ENCODE measurements around the gene AGMO.
"Not testable (repeated sequence)": the region's sequence is repeated elsewhere in the genome, so short reads cannot be mapped to it uniquely, and the experiment has no call there.

AGMO gene

DNA sequence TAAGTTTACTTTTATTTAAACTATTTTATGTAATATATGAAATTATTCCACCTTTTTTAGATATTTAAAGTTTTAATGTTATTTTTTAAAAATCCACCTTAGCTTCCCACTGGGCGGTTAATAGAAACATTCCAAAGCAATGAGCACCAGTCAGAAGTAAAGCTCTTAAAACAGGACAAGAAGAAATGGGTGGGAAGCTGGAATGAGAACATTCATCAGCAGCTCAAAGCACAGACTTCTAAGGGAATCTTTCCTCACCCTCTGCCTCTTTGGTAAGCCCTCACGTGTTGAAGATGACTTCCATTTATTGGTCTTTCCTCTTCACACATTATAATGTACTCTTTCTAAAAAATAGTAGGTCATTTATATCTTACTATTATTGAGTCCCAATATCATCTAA, 3.1 kb downstream of the AGMO start:
- DNase-seq: no peak

DNA sequence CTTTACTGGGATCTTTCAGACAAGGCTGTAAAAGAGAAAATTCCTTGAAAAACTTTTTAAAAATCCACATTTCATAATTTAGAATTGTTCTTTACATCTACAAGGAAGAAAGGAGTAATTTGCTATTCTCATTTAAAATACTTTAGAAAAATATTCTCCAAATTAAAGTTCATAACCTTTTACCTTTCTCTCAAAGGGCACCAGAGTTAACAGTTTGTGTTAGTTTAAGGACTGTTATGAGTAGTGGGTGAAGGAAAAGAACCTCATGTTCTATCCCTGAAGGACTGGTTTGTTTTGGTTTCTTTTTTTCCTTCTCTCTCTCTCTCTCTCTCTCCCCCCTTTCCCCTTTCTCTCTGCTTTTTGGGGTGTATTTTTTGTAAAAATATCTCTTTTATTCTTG, 4.1 kb downstream of the AGMO start:
- no peak for DNase-seq

DNA sequence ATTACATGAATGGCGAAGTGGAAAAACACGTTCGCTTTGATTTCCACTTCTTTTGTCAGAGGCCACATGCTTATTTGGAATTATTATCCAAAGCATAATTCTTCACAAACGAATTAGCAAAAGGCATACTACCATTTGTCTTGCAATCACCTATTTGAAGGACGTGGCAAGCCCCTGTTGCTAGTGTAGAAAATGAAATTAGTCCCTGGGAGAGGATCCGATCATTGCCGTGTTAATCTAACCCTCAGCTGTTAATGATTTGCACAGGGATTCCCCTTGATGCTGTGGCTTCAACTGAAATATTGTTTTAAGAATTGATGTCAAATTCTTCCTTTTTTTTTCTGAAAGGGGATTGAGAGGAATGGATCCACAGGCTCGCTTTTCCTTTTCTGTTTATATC, 4.6 kb downstream of the AGMO start:
- no peak for DNase-seq

DNA sequence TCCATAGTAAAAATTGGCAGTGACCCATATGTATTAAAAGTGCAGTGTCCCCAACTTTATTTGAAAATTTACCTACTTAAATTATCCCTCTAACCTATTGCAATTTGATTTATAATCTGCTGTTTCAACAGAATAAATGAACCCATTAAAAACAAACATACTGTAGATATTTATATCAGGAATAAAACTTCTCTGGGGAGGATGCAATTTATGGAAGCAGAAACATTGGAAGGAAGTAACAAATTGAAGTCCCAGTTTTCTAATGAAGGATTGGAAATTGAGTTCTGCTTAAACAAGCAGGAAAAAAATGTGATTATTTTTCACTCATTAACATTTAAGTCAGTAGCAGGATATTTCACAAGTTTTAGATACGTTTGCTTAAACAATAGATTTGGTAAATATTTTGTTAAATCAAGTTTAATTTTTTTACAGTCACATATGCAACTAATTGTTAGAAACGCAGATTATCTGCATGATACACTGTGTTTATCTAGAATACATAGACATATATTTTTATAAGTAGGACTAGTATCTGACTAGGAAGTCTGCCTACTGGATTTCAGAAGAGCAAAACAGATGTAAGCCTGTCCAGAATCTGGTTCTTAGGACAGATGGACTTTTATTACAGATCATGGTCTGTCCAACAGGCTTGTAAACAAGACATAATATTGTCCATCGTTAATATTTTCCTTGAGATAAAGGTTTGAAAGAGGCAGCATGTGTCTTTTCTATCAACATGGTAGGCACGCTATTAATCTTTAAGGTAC, 5.3 kb downstream of the AGMO start:
- DNase-seq: no peak

DNA sequence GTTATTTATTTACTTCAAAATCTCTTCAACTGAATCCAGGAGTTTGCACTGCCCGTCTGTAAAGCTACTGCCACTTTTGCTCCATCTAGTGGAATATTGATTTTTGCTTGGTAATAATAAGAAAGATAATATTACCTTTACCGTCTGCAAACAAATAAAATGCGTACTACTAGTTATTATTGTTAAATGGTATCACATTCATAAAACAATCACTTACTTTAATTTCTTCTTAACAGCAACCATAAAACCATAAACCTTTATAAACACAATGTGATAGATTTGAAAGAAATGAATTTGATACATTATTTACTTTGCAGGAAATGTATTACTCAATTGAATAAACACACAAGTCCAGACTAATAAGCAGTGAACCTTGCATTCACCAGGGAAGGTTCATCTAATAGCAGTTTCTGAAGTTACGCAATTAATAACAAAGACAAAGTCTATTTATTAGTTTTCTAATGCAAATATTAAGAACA, 6.4 kb downstream of the AGMO start:
- DNase-seq: peak in 1 of 2 experiments; percentile 14

DNA sequence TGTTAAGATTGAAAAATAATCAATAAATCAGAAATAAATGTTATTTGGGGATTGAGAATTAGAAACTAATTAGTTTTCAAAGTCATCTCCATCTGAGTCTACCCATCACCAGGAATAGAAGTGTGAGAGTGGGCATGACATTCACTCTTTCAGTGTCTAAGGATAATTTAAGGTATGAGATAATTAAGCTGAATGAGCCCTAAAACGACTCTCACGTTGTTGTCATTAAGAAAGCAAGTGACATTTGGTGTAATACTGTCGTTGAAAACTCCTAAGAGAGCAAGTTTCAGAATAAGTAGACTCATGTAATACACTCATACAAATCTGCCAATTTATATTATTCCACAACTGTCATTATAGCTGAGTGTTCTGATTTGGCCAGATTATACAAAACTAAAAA, 7.1 kb downstream of the AGMO start:
- no peak for DNase-seq

DNA sequence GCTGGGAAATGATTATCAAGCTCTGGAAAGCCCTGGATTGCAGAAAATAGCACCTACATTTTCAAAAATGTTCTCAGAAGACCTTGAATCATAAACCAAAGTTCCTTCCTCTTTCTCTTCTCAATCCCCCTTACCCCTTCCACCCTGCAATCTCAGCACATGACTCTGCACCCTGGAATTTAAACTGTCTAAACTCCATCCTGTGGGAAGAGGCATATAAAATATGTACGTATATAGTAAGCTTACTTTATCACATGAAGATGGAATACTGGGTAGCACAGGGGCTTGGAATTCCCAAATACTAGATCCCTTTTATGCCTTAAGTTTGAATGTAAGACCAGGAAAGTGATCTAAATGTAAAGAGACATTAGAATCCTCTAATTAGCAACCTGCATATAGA, 7.7 kb downstream of the AGMO start:
- peak in 1 of 2 experiments; percentile 24 for DNase-seq

DNA sequence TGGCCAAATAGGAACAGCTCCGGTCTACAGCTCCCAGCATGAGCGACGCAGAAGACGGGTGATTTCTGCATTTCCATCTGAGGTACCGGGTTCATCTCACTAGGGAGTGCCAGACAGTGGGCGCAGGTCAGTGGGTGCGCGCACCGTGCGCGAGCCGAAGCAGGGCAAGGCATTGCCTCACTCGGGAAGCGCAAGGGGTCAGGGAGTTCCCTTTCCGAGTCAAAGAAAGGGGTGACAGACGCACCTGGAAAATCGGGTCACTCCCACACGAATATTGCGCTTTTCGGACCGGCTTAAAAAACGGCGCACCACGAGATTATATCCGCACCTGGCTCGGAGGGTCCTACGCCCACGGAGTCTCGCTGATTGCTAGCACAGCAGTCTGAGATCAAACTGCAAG, 14.5 kb downstream of the AGMO start:
- DNase-seq: not testable (repeated sequence)

DNA sequence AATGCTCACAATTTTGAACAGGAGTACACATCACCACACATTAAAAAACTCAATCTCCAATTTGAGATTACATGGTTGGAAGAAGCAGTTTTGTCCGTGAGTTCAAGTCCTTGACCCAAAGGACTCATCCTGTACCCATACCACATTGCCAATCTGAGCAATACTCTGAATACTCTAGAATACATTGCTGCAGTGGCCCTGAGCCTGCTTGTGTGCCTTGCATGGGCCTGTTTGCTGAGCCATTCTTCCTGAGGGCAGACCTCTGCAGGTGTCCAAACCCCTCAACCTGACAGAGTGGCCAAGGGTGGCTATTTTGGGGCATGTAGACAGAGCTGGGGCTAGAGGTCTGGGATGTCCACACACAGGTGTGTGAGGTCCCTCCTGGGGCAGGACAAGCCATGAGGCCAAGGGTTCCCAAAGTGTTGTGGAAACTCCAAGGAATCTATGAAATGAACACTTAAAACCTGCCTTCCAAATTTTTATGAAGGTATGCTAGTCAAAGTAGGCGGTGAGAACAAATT, 15.5 kb downstream of the AGMO start:
- DNase-seq: no peak

DNA sequence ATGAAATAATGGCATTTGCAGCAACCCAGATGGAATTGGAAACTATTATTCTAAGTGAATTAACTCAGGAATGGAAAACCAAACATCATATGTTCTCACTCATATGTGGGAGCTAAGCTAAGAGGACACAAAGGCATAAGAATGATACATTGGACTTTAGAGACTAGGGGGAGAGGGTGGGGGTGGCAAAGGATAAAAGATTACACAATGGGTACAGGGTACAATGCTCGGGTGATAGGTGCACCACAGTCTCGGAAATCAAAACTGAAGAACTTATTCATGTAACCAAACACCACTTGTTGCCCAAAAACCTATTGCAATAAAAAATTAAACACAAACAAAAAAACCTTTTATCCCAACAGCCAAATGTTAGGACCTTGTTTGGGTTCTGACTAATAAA, 17.8 kb downstream of the AGMO start:
- DNase-seq: no peak

DNA sequence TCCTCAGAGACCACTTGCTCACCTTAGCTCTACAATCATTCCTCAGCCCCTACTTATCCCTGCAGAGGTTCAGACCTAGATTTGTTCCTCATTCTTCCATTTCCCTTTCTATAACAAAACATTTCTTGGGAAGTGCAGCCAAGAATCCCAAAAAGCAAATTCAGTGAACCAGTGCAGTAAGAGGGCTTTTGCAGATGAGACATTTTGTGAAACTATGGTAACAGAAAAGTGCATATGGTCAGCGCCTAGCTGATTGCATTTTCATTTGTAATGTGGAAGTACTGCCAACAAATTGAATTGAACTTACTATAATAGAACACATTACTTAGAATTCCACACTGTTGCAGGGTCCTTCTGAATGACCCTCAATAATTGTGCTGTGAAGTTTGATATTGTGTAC, 18.6 kb downstream of the AGMO start:
- DNase-seq: no peak

DNA sequence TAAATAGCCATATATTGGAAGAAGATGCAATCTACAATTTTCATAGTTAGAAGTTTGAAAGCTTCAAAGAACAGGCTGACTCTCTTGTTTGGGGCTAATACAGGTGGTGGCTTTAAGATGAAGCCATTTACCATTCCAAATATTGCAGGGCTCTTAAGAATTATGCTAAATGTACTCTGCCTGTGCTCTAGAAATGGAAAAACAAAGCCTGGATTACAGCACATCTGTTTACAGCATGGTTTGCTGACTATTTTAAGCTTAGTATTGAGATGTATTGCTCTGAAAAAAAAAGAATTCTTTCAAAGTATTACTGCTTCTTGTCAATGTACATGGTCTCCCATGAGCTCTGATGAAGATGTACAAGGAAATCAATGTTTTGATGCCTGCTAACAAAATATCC, 34.2 kb downstream of the AGMO start:
- DNase-seq: no peak

DNA sequence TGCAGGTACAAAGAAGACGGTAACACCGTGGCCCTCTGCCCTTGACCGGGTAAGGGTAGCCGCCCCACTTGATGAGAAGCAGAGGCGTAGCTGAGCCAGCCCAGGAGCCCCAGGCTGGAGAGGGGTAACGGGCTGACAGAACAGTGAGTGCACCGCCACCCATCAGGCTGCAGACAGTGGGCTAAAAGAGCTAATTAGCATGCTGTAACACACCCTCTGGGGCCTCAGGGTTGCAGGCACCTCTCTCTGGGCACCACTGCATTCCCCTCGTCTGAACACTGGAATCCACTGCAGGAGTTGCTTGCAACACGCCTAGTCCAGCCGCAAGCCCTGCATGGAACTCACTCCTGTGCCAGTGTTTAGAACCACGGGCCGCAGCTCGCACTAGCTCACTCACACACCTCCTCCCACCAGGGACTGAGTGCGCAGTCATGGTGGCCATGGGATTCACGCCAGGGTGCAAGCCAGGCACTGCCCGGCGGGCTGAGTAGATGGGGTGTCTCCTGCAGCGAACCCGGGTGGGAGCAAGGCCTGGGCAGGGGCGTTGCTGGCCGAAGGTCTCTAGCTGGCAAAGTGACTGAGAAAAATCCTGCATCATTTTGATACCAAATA, 36.1 kb downstream of the AGMO start:
- DNase-seq: no peak

DNA sequence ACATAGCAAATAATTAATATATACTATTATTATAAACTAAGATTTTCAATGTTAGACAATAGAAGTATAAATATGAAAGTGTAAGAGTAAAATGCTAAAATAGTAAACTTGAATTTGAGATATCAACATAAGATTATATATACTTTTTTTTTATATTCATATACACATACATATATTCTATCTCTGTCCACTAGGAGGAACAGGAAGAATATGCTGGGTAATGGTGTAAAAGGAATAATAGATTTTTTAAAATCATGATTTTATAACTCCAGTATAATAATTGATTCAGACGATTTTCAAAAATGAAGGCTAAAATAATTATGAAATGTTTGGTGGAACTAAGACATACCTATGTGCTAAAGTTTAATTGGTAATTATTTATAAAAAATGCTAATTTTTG, 37.7 kb downstream of the AGMO start:
- DNase-seq: no peak

DNA sequence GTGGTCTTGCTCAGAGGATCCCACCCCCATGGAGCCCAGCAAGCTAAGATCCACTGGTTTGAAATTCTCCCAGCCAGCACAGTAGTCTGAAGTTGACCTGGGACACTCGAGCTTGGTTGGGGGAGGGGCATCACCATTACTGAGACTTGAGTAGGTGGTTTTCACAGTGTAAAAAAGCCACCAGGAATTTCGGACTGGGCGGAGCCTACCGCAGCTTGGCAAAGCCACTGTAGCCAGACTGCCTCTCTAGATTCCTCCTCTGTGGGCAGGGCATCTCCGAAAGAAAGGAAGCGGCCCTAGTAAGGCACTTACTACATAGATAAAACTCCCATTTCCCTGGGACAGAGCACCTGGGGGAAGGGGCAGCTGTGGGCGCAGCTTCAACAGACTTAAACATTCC, 44.0 kb downstream of the AGMO start:
- not testable (repeated sequence) for DNase-seq

DNA sequence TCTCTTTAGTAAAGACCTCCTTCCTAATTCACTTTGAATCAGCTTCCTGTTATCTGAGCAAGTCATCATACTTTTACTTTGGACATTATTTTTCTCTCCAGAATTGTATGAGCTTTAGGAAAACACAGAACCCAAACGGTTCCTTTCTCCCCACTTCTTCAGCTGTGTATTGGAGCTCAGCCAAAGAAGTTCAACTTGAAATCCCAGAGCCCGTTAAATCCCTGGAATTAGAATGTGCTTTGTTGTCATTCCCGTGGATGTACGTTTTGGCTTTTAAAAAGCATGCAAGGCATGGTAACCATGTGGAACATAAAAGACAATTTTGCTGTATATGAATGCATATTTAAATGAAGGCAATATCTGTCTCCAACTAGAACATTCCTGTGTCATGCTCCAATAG, 46.6 kb downstream of the AGMO start:
- DNase-seq: no peak

DNA sequence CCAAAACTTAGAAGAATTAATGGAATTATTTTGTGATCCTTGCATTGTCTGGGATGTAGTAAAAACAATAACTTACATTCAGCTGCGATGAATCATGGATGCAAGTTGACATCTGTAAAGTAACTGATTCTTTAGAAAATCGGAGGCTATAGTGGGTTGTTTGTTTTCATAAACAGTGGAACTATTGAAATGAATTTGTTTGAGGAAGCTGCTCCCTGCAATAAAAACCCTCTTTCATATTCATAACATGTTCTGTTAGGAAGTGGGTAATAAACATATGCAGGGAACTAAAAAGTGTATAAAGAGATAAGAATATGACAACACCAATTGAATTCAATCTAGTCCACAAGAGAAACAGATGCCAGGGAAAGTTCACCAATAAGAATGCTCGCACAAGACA, 53.6 kb downstream of the AGMO start:
- no peak for DNase-seq

DNA sequence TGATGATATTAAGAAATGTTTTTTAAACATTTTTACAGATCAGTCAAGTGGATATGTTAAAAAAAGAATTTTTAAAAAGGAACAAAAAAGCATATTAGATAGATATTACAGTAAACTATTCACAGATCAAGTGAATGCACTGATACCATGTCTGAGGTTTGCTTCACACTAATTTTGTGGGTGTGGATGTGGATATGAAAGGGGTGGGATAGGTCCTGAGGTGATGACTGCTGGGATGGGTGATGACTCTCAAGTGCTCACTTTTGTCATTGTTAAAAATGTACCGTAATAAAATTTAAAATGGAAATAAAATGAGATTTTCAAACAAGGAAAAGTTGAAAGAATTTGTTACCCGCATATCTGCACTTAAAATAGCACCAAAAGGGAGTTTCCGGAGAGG, 54.1 kb downstream of the AGMO start:
- no peak for DNase-seq

DNA sequence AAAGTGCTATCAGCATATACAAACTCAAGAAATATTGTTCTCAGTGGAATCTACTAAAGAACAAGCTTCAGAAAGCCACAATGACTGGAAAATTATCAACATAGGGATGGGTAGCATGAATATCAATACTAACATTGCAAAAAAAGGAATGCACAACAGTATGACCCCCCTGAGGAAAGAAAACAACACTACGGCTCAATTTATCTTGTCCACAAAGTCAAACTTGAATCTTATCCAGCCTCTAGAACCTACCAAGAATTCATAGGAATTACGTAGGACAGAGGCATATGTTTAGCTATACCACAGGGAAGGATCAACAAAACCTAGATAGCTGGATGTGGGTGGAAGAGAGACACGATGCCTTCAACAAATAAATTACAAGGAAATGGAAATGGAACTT, 54.6 kb downstream of the AGMO start:
- no peak for DNase-seq

DNA sequence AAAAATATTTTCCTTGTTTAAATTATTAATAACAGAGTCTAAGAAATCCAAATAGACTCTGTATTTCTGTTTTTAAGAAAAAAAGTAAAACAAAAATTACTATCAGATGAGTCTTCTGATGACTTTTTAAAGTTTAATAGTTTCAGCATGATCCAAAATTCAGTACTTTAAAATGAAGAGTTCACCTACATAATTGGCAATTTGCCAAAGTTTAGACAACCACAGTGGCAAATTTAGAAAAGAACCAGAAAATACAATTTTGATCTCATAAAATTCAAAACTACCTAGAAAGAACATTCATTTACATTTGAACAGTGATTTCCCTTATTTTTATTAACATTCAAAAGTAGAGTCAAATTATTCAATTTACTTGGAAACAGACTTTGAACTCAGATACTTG, 56.1 kb downstream of the AGMO start:
- no peak for DNase-seq

DNA sequence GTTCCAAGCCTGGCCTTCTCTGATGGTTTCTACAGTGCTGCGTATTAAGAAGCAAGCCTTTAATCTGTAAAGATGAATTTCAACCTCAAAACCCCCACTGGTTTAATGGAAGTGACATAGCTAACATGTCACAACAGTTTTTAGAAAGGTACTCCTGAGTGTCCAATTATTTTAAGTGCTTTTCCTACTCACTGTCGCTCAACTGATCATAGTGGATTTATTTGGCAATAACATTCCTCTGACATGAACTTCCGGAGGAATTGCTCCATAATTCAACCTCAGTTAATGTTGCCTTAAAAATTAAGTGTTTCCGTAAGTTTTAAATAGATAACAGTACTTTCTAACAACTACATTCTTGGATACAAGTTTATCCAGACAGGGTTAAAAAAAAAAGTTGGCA, 57.5 kb downstream of the AGMO start:
- no peak for DNase-seq

DNA sequence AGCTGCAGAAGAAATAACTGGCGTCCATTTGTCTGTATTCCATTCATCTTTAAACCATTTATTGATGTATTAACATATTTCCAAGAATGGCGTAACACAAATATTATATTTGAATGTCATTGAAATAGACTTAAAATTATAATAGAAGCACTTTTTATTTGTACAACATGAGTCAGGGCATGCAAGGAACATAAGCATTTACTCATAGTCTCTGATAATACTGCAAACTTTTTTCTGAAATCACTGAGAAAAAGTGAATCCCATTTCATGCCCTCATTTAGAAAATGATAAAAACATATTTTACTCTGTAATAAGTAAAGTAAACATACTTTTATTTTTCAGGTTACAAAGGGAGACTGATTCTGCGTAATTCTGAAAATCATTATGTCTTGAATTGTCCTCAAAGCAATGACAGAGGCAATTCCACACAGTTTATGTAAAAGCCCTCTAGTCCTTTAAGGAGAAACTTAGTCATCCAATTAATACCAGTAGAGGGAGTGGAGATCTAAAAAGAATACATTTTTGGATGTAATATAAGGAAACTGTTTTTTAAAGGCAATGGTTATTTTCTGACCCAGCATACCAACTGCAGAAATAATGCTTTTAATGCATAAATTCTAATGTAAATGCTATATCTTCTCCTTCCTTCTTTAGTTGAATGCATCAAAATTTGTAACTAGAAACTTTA, 58.1 kb downstream of the AGMO start:
- no peak for DNase-seq

DNA sequence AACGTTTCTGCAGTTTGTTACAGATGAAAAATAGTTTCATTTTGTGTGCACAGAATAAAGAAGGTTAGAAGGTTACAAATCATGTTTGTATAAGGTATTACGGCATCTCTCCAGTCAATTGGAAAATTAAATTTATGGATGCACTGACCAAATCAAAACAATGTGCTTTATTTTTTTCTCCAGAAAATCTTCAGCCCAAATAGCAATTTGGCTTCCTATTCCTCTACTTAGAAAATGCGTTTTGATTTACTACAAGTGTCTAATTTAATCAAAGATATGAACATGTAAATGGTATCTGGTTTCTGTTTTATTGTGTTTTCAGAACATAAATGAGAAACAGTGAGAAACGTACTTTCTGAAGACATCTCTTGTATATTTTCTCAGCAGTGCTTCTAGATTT, 63.4 kb downstream of the AGMO start:
- DNase-seq: no peak

DNA sequence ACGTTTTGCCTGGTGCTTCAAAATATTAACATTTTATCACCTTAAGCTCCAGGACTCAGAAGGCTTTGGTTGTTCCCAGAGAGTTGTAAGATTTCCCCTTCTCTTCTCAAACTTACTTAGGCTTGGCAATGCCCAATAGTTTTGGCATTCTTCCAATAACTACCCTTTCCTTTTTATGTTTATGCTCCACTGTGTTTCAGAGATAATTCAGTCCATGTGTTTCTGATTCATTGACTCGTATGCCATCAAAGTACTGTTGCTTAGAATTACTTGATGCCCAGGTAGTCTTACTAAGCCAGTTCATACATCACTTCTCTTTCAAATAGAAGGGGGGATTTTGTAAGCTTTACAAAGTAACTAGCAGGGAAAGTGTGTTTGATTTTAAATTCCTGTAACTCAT, 66.6 kb downstream of the AGMO start:
- no peak for DNase-seq

All from SW 1271 (cell line).